ENCODE data around the gene AJAP1.

- TF ChIP-seq CTCF (conservative IDR thresholded peaks at IDR 0.05 in 1 of 2, IDR thresholded peaks at IDR 0.05 in 1 of 2; ENCODE audit: low read depth in 1 of 2, low read length in 2 of 2) (no peak), EZH2 (IDR thresholded peaks at IDR 0.05; ENCODE audit: low read length, missing control alignments) (no peak)
Observed at GRCh38 chr1:4733446-4734177, 79.2 kb downstream of the AJAP1 start.

Data from fibroblast of lung (primary cell).